M059J (cell line): ENCODE data around the gene SERPINH1. TPM values are rescaled to one million over a fixed set of nuclear protein-coding genes. Genes with fewer than 3 reads are reported as not detected.

Experiments used
- DNase-seq: peaks from one replicate; pipeline ENCODE4 v3.0.0-alpha.2; 2012; ENCODE audit warnings: low read depth
- total RNA-seq: library from RNA; depleted of rRNA; stranded (reverse); fragments of >200 nt; shearing (Covaris generic); gene quantifications from 2 replicates; pipeline ENCODE4 v1.2.3, GENCODE V29; 2014

SERPINH1 gene
- total RNA-seq, 1 experiment from 2014 or later = 512 TPM

DNA sequence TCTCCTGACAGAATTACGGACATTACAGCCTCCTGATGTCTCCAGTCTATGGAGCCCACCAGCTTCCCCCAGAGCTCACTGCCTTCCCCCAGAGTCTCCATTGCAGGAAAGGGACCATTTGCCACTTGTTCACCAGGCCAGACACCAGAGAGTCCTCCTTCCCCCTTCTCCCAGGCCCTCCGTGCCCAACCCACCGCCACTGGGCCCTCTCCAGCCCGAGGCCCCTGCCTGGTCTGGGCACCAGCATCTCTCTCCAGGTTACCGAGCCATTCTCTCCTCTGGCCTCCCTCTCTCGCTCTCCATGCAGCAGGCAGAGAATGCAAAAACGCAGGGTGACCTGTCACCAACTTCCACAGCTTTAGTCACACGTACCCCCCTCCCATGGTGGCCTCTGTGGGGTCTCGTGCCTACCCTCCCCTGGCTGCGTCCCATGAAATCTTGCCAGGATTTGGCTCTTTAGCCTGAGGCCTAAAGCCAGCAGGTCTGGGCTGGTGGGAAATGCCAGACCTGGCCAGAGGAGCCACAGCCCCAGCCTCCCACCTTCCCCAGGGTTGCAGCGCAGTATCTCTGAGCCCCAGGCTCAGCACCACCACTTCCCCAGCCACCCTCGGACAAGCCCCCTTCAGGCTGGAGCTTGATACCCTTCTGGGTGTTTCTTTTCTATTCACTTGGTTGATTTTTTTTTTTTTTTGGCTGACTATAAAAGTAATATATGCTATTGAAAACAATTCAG is 6.8 kb upstream of the SERPINH1 start:
- DNase-seq = no peak

DNA sequence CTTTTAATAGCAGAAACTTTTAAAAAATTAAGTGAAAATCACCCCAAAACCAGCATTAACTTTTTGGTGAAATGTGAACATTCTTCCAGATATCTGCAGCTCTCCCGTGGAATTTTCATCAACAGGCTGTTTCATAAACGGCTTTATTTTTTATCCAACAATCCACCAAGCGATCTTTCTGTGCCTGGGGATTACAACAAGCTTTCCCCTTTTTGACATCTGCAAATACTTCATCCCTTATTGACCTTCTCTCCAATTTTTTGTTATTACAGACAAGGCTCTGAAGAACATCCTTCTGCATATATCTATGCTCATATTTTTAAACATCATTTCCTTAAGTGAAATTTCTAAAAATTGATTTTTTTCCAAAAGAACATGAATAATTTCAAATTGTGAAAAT is 5.8 kb upstream of the SERPINH1 start:
- no peak for DNase-seq

DNA sequence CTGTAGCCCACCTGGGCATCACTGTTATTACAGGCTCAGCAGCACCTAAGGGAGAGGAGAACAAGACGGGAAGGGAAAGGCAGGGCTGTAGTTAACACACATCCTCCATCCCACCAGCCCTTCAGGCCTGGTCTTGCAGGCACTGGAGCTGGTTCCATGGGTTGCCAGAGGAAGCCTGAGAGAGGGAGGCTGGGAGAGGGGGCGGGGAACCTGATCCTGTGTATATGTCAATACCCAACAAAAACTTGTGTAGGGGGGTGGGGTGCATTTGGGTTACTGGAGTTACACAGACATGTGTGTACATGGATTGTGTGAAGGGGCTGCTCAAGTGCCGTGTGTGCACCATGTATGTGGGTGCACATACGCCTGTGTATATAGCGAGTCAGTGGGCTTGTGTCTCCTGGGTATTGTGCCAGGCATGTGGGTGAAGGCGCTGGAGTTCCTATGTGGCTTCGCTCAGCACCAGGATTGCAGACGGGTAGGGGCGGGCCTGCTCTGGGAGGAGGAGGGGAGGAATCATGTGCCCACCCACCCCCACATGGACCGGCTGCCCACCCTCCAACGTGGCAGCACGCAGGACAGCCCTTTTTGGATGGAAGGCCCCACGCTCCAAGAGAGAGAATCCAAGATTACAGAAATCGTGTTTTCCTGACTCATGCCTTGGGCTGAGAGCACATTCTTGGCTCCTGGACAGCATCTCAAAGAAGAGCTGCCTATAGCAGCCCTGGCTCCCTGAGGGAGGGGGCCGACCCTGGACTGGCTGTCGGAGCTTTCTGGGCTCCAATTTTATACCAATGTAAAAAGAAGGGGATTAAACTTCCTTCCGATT is 4.2 kb upstream of the SERPINH1 start:
- DNase-seq = peak; percentile 79

DNA sequence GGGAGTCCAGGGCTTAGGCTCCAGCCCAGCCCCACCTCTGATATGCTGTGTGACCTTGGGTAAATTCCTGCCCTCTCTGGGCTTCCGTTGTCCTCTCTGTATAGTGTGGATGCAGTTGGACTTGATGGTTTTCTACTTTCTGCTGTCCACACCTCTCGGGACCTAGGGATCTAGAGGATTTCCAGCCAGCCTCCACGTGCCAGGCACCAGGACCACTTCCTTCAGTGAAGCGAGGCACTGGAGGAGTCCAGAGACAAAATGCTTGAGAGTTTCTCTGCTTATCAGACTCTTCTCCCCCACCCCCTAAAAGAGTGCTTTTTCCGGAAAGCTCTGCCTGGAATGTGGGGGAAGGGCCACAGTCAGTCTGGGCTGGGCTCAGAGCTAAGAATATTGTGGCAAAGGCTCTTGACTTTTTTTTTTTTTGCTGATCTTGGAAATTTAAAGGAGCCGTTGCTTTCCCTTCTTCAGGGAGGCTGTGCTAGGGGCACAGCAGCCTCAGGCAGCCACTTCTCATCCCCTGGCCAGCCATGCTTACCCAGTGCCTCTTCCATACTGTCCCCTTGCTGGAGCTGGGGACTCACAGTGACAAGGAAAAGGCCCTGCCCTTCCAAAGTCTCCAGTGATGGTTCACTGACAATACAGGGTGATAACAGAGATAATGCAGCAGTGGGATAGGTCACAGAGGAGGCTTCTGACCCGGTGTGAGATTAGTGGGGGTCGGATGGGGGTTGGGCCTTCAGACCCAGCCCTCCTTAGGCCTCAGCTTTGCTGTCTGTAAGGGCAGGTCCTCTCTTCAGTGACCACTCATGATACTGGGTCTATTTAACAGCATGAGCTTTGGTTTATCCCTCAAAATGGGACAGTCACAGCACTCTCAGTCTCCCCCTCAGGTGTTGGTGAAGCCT is 2.9 kb upstream of the SERPINH1 start:
- DNase-seq = no peak

DNA sequence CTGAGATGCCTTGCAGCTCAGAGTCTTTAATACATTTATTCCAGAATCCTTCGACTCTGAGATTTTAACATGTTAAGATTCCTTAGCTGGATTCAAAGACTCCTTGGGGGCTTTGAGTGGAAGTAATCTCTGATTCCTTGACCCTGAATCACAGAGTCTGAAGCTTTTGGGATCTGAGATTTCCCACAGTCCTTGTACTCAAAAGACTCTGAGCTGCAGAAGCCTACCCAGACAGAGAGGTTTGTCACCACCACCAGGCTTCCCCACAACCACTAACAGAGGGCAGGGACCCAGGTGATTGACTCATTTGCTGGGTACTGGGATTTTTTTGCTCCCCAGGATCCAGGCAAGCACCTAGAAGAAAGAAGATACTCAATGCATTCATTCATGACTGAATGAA is 1.4 kb upstream of the SERPINH1 start:
- DNase-seq = peak; percentile 78

DNA sequence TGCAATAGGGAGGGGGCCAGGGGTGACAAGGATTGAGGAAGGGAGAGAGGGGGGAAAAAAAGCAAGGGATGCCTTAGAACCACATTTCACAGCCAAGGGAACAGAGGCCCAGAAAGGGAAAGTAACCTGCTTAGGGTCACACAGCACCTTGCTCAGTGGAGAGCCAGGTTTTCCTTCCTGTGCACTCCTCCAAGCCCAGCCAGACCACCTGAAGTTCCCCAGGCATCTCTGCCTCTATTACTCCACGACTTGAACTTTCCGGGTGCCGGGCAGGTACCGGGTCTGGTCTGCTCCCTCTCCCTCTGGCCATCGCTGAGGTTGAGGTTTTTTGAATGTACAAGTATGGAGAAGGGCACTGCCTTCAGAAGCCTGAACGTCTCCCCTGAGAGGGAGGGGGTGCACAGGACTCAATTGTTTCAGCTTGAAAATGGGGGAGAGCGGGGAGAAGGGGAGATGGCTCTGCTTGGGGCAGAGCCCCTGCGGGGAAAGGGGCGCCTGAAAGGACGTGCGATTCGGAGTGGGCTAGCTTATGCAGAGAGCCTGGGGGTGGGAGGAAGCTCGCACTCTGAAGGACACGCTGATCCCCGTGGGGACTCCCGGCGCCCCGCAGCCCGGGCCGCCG is 516 bp upstream of the SERPINH1 start:
- no peak for DNase-seq

DNA sequence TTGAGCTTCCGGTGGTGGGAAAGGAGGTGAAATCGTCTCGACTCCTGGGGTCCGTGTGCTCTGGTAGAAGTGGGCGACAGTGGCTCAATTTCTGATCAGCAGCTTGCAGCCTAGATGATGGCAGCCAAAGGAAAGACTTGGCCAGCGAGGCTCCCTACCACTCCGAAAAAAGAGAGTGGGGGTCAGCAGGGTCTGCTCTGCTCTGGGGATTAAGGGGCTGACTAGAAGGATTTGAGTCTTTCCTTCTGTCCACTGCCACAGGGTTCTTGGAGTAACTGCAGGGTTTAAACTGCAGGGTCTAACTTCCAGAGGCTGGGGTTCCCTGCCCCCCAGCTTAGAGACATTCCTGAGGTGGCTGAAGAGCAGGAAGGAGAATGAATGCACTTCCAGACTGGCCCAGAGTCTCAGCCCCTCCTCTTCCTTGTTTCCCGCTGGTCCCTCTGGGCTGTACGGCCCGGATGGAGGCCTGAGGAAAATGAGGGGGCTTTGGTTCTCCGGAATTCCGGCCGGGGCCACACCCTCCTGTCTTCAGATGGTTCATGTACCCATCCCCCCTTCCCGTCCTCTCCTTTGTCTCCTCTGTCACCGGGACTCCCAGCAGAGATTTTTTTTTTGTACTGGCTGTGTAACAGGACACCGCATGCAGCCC is 907 bp downstream of the SERPINH1 start:
- DNase-seq = peak; percentile 80

DNA sequence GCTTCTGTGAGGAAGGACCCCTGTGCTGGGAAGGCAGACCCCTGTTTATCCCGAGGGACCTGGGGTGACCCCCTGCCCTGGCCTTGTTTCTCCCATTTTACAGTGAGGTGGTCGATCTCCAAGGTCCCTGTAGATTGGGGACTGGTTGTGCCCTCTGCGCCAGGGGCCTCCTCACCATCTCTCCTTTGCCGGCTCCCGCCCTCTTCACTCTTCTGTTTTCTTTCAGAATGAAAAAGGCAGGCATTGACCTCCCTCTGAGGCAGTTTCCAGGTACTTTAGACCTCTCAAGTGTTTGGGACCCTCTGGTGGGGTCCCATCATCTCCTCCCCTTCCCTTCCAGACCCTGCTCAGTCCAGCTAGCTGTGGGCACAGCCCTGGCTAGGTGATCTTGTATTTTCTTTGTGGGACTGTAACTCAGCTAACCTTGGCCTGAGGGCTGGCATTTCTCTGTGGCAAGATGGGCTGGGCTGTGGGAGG is 1.5 kb downstream of the SERPINH1 start:
- peak; percentile 63 for DNase-seq

DNA sequence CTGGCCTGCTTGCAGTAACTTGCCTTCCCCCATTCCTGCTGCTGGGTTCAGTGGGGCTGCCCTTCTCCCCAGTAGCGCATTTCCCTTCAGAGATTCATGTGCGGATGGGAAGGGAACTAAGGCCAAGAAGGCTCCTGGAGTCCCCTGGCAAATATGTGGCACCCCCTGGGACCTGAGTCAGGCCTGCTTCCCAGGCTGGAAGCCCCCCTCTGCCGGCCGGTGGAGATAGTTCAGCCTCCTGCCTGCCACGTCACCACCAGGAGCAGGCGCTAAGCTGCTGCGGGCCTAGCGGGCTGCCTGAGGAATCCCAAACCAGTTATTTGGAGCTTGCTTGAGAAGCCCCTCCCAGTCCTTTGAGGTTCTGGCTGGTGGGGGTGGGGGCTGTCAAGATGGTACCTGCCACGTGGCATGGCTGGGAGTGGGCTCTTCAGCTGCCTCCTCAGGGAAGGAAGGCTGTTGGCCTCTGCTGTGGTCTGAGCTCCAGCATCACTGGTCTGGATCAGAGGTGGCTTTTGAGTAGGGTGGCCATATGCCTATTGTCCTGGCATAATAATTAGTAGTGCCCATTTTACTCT is 2.0 kb downstream of the SERPINH1 start:
- no peak for DNase-seq

DNA sequence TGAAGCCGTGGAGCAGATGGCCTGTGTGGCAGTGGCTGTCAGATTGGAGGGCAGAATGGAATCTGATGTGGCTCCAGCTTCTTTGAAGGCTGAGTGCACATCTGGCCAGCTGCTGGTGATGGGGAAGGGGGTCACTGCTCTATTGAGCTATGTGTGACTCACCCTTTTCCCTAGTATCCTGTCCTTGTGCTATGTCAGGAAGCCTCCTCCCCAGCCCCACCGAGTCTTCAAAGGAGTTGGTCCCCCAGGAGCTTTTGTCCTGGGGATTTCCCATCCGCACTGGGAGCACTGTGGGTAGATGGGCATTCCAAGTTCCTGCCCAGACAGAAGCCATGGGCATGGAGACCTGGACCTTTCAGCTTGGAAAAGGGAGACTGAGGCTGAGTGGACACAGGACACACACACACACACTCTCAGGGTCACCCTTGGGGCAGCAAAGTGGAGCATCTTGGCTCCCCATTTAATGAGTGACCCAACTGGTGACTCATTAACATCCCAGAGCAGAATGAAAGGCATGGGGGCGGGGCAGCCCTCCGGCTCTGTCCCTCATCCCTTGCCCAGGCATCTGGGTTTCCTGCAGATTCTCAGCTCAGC is 3.3 kb downstream of the SERPINH1 start:
- peak; percentile 93 for DNase-seq

DNA sequence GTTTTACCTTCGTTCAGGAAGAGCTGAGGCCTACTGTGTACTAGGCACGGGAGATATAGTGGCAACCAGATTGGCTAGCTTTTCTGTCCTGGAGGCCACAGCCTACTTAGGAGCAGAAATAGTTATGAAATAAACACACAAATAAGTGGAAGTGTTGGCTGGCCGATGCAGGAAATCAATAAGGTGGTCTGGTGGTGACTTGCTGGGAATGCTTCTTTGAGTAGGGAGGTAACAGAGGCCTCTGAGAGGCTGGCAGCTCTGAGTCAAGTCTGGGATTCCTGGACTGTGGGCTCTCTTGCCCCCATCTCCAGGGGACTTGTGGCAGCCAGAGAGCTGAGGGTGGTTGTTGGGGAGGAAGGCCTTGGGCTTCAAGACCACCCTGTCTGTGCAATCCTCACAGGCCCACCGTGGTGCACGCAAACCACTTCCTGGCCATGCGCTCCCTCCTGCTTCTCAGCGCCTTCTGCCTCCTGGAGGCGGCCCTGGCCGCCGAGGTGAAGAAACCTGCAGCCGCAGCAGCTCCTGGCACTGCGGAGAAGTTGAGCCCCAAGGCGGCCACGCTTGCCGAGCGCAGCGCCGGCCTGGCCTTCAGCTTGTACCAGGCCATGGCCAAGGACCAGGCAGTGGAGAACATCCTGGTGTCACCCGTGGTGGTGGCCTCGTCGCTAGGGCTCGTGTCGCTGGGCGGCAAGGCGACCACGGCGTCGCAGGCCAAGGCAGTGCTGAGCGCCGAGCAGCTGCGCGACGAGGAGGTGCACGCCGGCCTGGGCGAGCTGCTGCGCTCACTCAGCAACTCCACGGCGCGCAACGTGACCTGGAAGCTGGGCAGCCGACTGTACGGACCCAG is 4.1 kb downstream of the SERPINH1 start:
- no peak for DNase-seq

DNA sequence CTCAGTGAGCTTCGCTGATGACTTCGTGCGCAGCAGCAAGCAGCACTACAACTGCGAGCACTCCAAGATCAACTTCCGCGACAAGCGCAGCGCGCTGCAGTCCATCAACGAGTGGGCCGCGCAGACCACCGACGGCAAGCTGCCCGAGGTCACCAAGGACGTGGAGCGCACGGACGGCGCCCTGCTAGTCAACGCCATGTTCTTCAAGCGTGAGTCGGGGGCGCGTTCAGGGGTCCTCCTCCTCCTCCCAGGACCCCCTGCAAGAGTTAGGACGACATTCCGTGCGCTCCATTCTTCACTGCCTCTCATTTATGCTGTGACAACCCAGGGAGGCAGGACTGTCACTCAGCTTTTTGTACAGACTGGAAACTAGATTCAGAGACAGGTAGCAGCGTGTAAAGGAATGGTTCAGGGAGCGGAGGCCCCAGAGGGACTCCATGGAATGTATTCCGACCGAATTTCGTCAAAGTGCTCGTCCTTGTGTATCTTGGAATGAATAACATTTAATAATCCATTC is 4.8 kb downstream of the SERPINH1 start:
- no peak for DNase-seq

DNA sequence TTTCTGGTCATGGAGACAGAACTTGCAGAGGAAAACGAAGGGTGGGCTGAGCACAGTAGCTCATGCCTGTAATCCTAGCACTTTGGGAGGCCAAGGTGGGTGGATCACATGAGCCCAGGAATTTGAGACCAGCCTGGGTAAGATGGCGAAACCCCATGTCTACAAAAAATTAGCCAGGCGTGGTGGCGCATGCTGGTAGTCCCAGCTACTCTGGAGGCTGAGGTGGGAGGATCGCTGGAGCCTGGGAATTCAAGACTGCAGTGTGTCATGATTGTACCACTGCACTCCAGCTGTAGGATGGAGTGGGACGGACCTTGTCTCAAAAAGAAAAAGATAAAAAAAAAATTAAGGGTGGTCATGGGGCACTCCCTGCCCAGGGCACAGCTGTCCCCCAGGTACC is 5.9 kb downstream of the SERPINH1 start:
- no peak for DNase-seq

DNA sequence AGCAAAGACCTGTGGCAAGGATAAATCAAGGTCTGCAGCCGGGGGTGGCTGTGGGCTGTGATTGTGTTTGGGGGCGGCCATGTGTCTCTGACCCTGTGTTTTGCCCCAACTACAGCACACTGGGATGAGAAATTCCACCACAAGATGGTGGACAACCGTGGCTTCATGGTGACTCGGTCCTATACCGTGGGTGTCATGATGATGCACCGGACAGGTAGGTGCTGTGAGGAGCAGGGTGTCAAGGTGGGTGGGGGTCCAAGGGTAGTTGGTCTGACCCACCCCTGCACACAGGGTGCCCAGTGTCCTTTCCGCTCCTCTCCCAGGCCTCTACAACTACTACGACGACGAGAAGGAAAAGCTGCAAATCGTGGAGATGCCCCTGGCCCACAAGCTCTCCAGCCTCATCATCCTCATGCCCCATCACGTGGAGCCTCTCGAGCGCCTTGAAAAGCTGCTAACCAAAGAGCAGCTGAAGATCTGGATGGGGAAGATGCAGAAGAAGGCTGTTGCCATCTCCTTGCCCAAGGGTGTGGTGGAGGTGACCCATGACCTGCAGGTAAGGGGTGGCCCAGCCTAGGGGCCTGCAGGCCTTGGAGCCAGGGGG is 6.7 kb downstream of the SERPINH1 start:
- no peak for DNase-seq

DNA sequence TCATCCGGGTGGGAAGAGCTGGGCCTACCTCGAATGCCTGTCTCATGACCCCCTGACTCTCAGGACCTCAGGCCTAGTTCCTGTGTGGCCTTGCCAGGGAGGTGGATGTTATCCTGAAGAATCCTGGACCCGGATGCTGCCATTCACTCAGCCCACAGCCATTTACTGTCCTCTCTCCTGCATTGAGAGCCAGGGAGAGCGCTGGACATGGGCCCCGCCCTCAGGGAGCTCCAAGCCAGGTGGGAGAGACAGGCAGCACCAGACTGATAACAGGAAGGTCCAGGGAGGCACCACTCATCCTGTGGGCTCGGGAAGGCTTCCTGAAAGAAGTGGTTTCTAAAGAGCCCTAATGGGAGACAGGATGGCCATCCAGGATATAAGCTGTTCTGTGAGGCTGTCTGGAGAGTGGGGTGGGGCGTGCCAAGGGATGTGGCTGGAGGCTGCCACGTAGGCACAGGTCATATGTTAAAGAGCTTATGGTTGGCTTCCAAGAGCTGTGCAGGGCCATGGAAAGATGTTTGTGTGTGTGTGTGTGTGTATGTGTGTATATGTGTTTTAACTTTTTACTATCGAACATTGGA is 8.6 kb downstream of the SERPINH1 start:
- DNase-seq = no peak

DNA sequence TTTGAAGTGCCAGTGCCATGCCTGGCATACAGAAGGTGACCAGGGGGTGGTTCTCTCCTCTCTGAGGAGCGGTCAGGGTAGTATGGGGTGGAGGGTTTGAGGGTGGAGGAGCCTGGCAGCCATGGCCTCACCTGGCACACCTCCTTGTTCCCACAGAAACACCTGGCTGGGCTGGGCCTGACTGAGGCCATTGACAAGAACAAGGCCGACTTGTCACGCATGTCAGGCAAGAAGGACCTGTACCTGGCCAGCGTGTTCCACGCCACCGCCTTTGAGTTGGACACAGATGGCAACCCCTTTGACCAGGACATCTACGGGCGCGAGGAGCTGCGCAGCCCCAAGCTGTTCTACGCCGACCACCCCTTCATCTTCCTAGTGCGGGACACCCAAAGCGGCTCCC is 9.6 kb downstream of the SERPINH1 start:
- DNase-seq = no peak

DNA sequence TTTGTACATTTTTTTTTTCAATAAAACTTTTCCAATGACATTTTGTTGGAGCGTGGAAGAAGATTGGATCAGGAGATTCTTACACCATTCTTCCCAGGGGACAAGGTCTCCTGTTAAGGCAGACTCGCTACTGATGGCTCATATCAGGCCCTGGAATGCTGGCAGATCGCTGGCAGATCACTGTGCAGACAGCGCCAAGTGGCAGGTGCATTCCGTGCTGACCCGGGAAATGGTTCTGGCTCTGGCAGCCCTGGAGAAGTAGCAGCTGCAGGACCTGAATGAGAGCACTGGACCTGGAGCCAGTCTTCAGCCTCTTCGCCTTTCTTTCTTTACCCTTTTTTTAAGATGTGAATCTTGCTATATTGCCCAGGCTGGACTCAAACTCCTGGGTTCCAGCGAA is 10.7 kb downstream of the SERPINH1 start:
- DNase-seq = no peak
